ENCODE results near the gene ZNF467.
A peak's percentile ranks its signal among the peaks of the same experiment; 100 is the strongest.

Gene ZNF467

DNA sequence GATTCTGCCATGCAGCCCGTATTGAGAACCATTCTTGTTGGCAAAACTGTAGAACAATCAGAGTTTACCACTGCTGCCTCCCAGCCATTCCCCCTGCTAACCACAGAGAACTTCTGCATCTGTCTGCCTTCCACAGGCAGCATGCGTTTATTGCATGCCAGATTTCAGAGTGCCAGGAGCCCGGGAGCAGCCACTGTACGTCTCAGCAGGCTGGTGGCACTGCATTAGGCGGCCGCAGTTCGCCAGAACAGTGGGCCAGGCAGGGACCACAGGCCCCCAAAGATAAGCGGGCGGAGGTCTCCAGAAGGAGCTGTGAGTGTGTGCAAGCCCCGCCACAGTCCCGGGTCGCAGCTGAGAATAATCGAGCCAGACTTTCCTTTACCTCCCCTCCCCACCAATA is 31.8 kb downstream of the ZNF467 start:
- WGBS (ENCODE audit: insufficient coverage) = 3% methylated on average over 13 of the region's 13 CpGs
- no peak overlapping the region for H3K27ac ChIP-seq (ENCODE audit: insufficient read depth in 1 of 2, low read depth in 1 of 2, low read length in 2 of 2, poor library complexity in 1 of 2, severe bottlenecking in 2 of 2)
- peak overlapping the region; percentile 21 to 78 (median 64) for H3K4me3 ChIP-seq (ENCODE audit: control insufficient read depth in 1 of 7, extremely low read depth in 1 of 7, insufficient read depth in 4 of 7, low read depth in 2 of 7, low read length in 6 of 7)
- peaks cover 0 to 2% (median 0%) of the 10 kb centered on the region in 5 experiments for H3K27me3 ChIP-seq (replicated peaks in 2 of 5; ENCODE audit: control insufficient read depth in 4 of 5, insufficient read depth in 5 of 5, low read length in 4 of 5)
- H3K36me3 ChIP-seq (ENCODE audit: control insufficient read depth in 4 of 4, insufficient read depth in 4 of 4, low read length in 3 of 4) = no peaks in the 10 kb centered on the region
- H3K9me3 ChIP-seq (ENCODE audit: control extremely low read depth in 1 of 5, control insufficient read depth in 4 of 5, insufficient read depth in 2 of 5, low read depth in 1 of 5, low read length in 4 of 5) = no peaks in the 10 kb centered on the region
- CTCF ChIA-PET = interaction anchor here (0.8 to 2.9 kb wide), 14 partner anchors 9 to 430 kb away, joined by 3 to 18 read pairs (median 4); no protein-coding TSS in a partner anchor
- POLR2A ChIA-PET = interaction anchor here (0.9 kb wide), 1 partner anchor 9 kb away, joined by 5 read pairs; no protein-coding TSS in a partner anchor
- DNase-seq = peak; percentile 52 to 67 (median 57)
- H3K4me1 ChIP-seq (ENCODE audit: control extremely low read depth in 1 of 4, control insufficient read depth in 4 of 4, insufficient read depth in 4 of 4, low read length in 3 of 4) = peaks cover 0 to 38% (median 22%) of the 10 kb centered on the region in 4 experiments

DNA sequence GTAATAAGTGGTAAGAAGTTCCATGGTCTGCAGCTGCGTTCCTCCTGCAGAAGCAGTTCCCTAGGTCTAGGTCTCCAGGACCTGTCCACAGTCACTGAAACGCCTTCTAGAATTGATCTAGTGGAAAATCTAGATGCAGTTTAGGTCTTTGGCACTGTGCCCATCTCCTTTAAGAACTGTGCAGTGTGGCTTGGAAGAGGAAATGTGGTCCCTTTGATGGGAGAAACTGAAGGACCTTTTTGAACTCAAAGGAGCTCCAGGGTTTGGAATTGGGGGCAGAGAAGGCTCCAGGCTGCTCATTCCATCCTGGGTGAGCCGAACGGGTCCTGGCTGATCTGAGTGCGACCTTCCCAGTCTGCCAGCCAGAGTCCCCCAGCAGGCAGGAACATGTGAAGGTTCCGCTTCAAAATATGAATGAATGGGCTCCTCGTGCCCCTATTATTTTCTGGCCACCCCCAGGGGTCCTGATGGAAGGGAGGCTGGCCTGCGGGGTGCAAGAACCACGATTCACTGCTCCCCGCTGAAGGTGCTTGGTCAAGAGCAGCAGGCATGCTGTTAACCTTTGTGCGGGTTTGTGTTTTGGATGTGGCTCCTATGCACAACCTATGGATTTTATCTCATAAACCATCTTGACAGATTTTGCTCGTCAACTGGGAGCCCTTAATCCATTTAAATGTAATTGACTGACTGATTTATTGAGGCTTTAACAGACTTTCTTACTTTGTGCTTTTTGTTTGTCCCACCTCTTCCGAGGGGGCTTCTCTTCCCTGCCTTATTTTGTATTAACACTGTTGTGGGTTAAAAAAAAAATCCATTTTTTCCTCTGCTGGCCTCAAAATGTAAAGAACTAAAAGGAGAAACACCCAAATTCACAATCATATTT is 36.7 kb downstream of the ZNF467 start:
- ChIA-PET POLR2A (no interaction called here), CTCF (interaction anchor here (1.0 to 1.5 kb wide), 2 partner anchors 13 to 51 kb away, joined by 3 to 4 read pairs; no protein-coding TSS in a partner anchor)
- H3K4me1 ChIP-seq (ENCODE audit: control extremely low read depth in 1 of 4, control insufficient read depth in 4 of 4, insufficient read depth in 4 of 4, low read length in 3 of 4) = peaks cover 0 to 7% (median 5%) of the 10 kb centered on the region in 4 experiments
- H3K27ac ChIP-seq (ENCODE audit: insufficient read depth in 1 of 2, low read depth in 1 of 2, low read length in 2 of 2, poor library complexity in 1 of 2, severe bottlenecking in 2 of 2) = no peak overlapping the region
- H3K27me3 ChIP-seq (replicated peaks in 2 of 5; ENCODE audit: control insufficient read depth in 4 of 5, insufficient read depth in 5 of 5, low read length in 4 of 5) = peaks cover 0 to 2% (median 0%) of the 10 kb centered on the region in 5 experiments
- WGBS (ENCODE audit: insufficient coverage) = 71% methylated on average over 11 of the region's 13 CpGs
- no peaks in the 10 kb centered on the region for H3K9me3 ChIP-seq (ENCODE audit: control extremely low read depth in 1 of 5, control insufficient read depth in 4 of 5, insufficient read depth in 2 of 5, low read depth in 1 of 5, low read length in 4 of 5)
- DNase-seq = peak in 1 of 3 donors; percentile 15
- H3K4me3 ChIP-seq (ENCODE audit: control insufficient read depth in 1 of 7, extremely low read depth in 1 of 7, insufficient read depth in 4 of 7, low read depth in 2 of 7, low read length in 6 of 7) = no peak overlapping the region
- H3K36me3 ChIP-seq (ENCODE audit: control insufficient read depth in 4 of 4, insufficient read depth in 4 of 4, low read length in 3 of 4) = peaks cover 0 to 20% (median 14%) of the 10 kb centered on the region in 4 experiments

DNA sequence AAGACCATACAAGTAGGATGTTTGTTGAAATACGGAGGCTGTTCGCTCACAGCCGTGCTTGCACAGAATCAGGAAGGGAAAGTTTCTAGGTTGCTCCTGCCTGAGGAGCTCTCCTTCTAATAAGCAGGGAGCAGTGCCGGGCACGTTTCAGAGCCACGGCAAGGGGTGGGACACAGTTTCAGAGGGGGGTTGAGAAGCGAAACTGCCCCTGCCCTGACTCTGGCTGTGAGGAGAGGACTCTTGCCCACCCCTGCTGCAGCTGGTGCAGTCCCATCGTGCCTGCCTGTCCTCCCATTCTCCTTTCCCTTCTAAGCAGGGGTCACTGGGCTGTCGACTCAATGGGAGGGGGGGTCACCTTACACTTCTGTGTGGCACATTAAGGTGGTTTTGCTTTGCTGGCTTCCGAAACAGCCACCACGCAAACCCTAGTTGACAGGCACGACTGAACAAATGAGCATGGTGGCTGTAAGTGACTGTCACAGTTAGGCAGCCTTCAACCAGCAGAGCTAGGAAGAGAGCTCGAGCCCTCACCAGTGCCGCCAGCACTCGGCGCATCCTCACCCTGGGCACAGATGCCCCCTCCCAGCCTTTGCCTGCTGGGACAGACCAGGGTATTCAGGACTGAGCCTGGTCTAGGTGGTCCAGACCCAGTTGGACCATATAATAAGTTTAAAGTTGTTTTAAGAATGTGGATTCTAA is 37.5 kb downstream of the ZNF467 start:
- WGBS (ENCODE audit: insufficient coverage) = 84% methylated on average over 14 of the region's 16 CpGs
- no peak overlapping the region for H3K4me3 ChIP-seq (ENCODE audit: control insufficient read depth in 1 of 7, extremely low read depth in 1 of 7, insufficient read depth in 4 of 7, low read depth in 2 of 7, low read length in 6 of 7)
- no peak for DNase-seq
- peaks cover 0 to 4% (median 3%) of the 10 kb centered on the region in 4 experiments for H3K4me1 ChIP-seq (ENCODE audit: control extremely low read depth in 1 of 4, control insufficient read depth in 4 of 4, insufficient read depth in 4 of 4, low read length in 3 of 4)
- no peaks in the 10 kb centered on the region for H3K27me3 ChIP-seq (replicated peaks in 2 of 5; ENCODE audit: control insufficient read depth in 4 of 5, insufficient read depth in 5 of 5, low read length in 4 of 5)
- H3K27ac ChIP-seq (ENCODE audit: insufficient read depth in 1 of 2, low read depth in 1 of 2, low read length in 2 of 2, poor library complexity in 1 of 2, severe bottlenecking in 2 of 2) = no peak overlapping the region
- peaks cover 0 to 27% (median 20%) of the 10 kb centered on the region in 4 experiments for H3K36me3 ChIP-seq (ENCODE audit: control insufficient read depth in 4 of 4, insufficient read depth in 4 of 4, low read length in 3 of 4)
- CTCF ChIA-PET = interaction anchor here (1.0 to 1.5 kb wide), 2 partner anchors 12 to 52 kb away, joined by 3 to 4 read pairs; no protein-coding TSS in a partner anchor
- POLR2A ChIA-PET = no interaction called here
- H3K9me3 ChIP-seq (ENCODE audit: control extremely low read depth in 1 of 5, control insufficient read depth in 4 of 5, insufficient read depth in 2 of 5, low read depth in 1 of 5, low read length in 4 of 5) = no peaks in the 10 kb centered on the region

DNA sequence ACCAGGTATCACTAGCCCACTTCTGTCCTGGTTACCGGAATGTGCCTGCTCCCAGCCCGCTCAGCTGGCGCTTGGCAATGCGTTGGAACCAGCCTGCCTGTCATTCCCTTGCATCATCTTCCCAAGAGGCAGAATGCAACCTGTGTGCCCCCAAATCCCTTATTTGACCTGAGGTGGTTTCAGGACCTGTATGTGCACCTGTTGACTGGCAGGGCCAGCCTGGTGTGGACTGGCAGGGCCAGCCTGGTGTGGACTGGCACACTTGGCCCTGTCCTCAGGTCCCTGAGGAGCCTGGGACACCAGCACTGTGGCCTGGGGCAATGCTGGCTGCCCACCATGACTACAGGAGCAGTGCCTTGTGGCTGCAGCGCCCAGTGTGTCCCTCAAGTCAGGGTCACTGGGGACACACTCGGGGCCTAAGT is 38.2 kb downstream of the ZNF467 start:
- H3K27me3 ChIP-seq (replicated peaks in 2 of 5; ENCODE audit: control insufficient read depth in 4 of 5, insufficient read depth in 5 of 5, low read length in 4 of 5) = no peaks in the 10 kb centered on the region
- no peak overlapping the region for H3K4me3 ChIP-seq (ENCODE audit: control insufficient read depth in 1 of 7, extremely low read depth in 1 of 7, insufficient read depth in 4 of 7, low read depth in 2 of 7, low read length in 6 of 7)
- H3K36me3 ChIP-seq (ENCODE audit: control insufficient read depth in 4 of 4, insufficient read depth in 4 of 4, low read length in 3 of 4) = peaks cover 0 to 33% (median 23%) of the 10 kb centered on the region in 4 experiments
- WGBS (ENCODE audit: insufficient coverage) = 96% methylated on average over 6 of the region's 6 CpGs
- ChIA-PET POLR2A (no interaction called here), CTCF (interaction anchor here (1.5 kb wide), 1 partner anchor 11 kb away, joined by 4 read pairs; no protein-coding TSS in a partner anchor)
- H3K4me1 ChIP-seq (ENCODE audit: control extremely low read depth in 1 of 4, control insufficient read depth in 4 of 4, insufficient read depth in 4 of 4, low read length in 3 of 4) = peaks cover 0 to 4% (median 3%) of the 10 kb centered on the region in 4 experiments
- no peak for DNase-seq
- no peaks in the 10 kb centered on the region for H3K9me3 ChIP-seq (ENCODE audit: control extremely low read depth in 1 of 5, control insufficient read depth in 4 of 5, insufficient read depth in 2 of 5, low read depth in 1 of 5, low read length in 4 of 5)
- H3K27ac ChIP-seq (ENCODE audit: insufficient read depth in 1 of 2, low read depth in 1 of 2, low read length in 2 of 2, poor library complexity in 1 of 2, severe bottlenecking in 2 of 2) = no peak overlapping the region

DNA sequence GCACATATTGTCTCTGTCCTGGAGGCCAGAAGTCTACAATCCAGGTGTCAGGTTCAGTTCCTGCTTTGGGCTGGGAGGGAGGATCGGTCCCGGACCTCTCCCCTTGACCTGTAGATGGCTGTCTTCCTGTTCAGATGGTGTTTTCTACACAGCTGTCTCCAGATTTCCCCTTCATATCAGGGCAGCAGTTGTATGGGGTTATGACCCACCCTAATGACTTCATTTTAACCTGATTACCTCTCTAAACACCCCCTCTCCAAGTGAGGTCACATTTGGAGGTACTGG is 38.7 kb downstream of the ZNF467 start:
- CTCF ChIA-PET = no interaction called here
- POLR2A ChIA-PET = no interaction called here
- Histone ChIP-seq H3K36me3 (ENCODE audit: control insufficient read depth in 4 of 4, insufficient read depth in 4 of 4, low read length in 3 of 4) (peaks cover 0 to 36% (median 24%) of the 10 kb centered on the region in 4 experiments), H3K4me1 (ENCODE audit: control extremely low read depth in 1 of 4, control insufficient read depth in 4 of 4, insufficient read depth in 4 of 4, low read length in 3 of 4) (peaks cover 0 to 4% (median 3%) of the 10 kb centered on the region in 4 experiments), H3K27me3 (replicated peaks in 2 of 5; ENCODE audit: control insufficient read depth in 4 of 5, insufficient read depth in 5 of 5, low read length in 4 of 5) (no peaks in the 10 kb centered on the region), H3K4me3 (ENCODE audit: control insufficient read depth in 1 of 7, extremely low read depth in 1 of 7, insufficient read depth in 4 of 7, low read depth in 2 of 7, low read length in 6 of 7) (no peak overlapping the region), H3K27ac (ENCODE audit: insufficient read depth in 1 of 2, low read depth in 1 of 2, low read length in 2 of 2, poor library complexity in 1 of 2, severe bottlenecking in 2 of 2) (no peak overlapping the region), H3K9me3 (ENCODE audit: control extremely low read depth in 1 of 5, control insufficient read depth in 4 of 5, insufficient read depth in 2 of 5, low read depth in 1 of 5, low read length in 4 of 5) (no peaks in the 10 kb centered on the region)
- WGBS (ENCODE audit: insufficient coverage) = no CpG with 5 or more reads among the region's 2 CpGs
- no peak for DNase-seq

DNA sequence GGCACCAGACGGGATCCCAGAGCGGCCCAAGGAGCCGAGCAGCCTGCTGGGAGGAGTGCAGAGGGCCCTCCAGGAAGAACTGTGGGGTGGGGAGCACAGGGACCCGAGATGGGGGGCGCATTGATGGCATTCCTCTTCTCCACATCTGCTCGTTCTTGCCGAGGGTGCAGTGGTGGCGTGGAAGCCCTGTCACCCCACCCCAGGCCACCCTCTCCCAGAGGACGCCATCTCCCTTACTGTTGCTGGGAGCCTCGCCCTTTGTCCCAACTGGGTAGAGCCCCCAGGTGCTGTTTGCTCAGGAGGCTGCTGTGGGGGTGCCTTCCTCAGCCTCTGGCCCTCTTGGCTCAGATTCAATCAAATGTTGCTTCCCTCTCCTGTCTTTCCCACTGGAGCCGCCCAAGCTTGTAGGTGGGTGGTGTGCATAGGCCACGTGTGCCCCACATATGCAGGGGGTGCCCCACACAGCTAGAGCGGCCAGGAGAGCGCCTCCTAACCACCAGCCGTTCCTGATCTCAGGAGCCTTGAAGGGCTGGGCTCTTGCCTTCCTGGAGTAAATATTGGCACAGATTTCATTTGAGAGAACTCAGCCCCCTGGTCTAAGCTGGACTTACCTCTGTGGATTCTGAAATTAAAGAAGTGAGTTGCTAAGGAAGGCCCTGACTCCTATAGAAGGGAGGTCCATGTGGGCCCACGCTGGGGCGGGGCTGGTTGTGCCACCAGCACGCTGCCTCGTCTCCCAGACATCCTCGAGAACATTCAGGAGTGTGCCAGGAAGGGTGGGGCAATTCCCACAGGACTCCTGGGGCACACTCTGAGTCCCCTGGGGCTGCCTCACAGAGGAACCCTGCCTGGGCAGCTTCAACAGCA is 39.2 kb downstream of the ZNF467 start:
- Histone ChIP-seq H3K4me1 (ENCODE audit: control extremely low read depth in 1 of 4, control insufficient read depth in 4 of 4, insufficient read depth in 4 of 4, low read length in 3 of 4) (peaks cover 0 to 4% (median 3%) of the 10 kb centered on the region in 4 experiments), H3K27ac (ENCODE audit: insufficient read depth in 1 of 2, low read depth in 1 of 2, low read length in 2 of 2, poor library complexity in 1 of 2, severe bottlenecking in 2 of 2) (no peak overlapping the region), H3K36me3 (ENCODE audit: control insufficient read depth in 4 of 4, insufficient read depth in 4 of 4, low read length in 3 of 4) (peaks cover 0 to 42% (median 27%) of the 10 kb centered on the region in 4 experiments), H3K4me3 (ENCODE audit: control insufficient read depth in 1 of 7, extremely low read depth in 1 of 7, insufficient read depth in 4 of 7, low read depth in 2 of 7, low read length in 6 of 7) (no peak overlapping the region), H3K27me3 (replicated peaks in 2 of 5; ENCODE audit: control insufficient read depth in 4 of 5, insufficient read depth in 5 of 5, low read length in 4 of 5) (no peaks in the 10 kb centered on the region), H3K9me3 (ENCODE audit: control extremely low read depth in 1 of 5, control insufficient read depth in 4 of 5, insufficient read depth in 2 of 5, low read depth in 1 of 5, low read length in 4 of 5) (no peaks in the 10 kb centered on the region)
- 96% methylated on average over 17 of the region's 20 CpGs for WGBS (ENCODE audit: insufficient coverage)
- ChIA-PET CTCF (no interaction called here), POLR2A (no interaction called here)
- DNase-seq = no peak

All from common myeloid progenitor, CD34-positive (primary cell).